Endothelial cell (in vitro differentiated cells): Measurements from ENCODE around the gene CCL14. TPM values are rescaled to one million over a fixed set of nuclear protein-coding genes. Genes with fewer than 3 reads are reported as not detected.
A peak's percentile ranks its signal among the peaks of the same experiment; 100 is the strongest.
"Not testable (repeated sequence)": the region's sequence is repeated elsewhere in the genome, so short reads cannot be mapped to it uniquely, and the experiment has no call there.

Source experiments
- DNase-seq: peaks from one replicate; pipeline ENCODE4 v3.0.0; 2021; ENCODE audit warnings: low spot score
- H3K27ac Mint-ChIP-seq: one replicate; pipeline ENCODE4 v1.8.0; 2021; ENCODE audit warnings: mixed read lengths, inconsistent platforms; ENCODE audit not compliant: unreplicated experiment
- H3K27me3 Mint-ChIP-seq: one replicate; pipeline ENCODE4 v1.8.0; 2021; ENCODE audit warnings: mild to moderate bottlenecking, moderate library complexity, mixed read lengths, inconsistent platforms; ENCODE audit not compliant: unreplicated experiment
- H3K36me3 Mint-ChIP-seq: one replicate; pipeline ENCODE4 v1.8.0; 2021; ENCODE audit warnings: mild to moderate bottlenecking, low read depth, mixed read lengths, inconsistent platforms; ENCODE audit not compliant: unreplicated experiment
- H3K4me1 Mint-ChIP-seq: one replicate; pipeline ENCODE4 v1.8.0; 2021; ENCODE audit warnings: mild to moderate bottlenecking, mixed read lengths, inconsistent platforms; ENCODE audit not compliant: unreplicated experiment
- H3K4me3 Mint-ChIP-seq: one replicate; pipeline ENCODE4 v1.8.0; 2021; ENCODE audit warnings: mild to moderate bottlenecking, mixed read lengths, inconsistent platforms; ENCODE audit not compliant: unreplicated experiment
- H3K9me3 Mint-ChIP-seq: one replicate; pipeline ENCODE4 v1.8.0; 2021; ENCODE audit warnings: mixed read lengths, inconsistent platforms; ENCODE audit not compliant: unreplicated experiment
- total RNA-seq: library from RNA; stranded (reverse); fragmentation: NEBNext Ultra II Directional; extraction: Animal tissue kit (Norgen Biotek cat#: 25700); gene quantifications from one replicate; pipeline ENCODE4 v1.2.1, GENCODE V29; 2021; ENCODE audit not compliant: unreplicated experiment
- TF ChIP-seq, protein P1 (sequence below): fragments of 200-600 bp; sonication (generic); IDR thresholded peaks from one replicate; pipeline ENCODE4 v1.5.0; 2021; ENCODE audit warnings: antibody characterized with exemption; ENCODE audit not compliant: unreplicated experiment

The CCL14 gene
- total RNA-seq, 1 donor from 2014 or later = not detected

GRCh38 chr17:36024106-36024869 is 37.8 kb upstream of the CCL14 start:
- no peak for DNase-seq
- Mint-ChIP-seq H3K9me3 (no peaks in the 10 kb centered on the region), H3K27ac (no peak overlapping the region), H3K27me3 (no peaks in the 10 kb centered on the region), H3K4me1 (no peaks in the 10 kb centered on the region), H3K4me3 (no peak overlapping the region), H3K36me3 (no peaks in the 10 kb centered on the region)
- TF ChIP-seq, protein P1, sequence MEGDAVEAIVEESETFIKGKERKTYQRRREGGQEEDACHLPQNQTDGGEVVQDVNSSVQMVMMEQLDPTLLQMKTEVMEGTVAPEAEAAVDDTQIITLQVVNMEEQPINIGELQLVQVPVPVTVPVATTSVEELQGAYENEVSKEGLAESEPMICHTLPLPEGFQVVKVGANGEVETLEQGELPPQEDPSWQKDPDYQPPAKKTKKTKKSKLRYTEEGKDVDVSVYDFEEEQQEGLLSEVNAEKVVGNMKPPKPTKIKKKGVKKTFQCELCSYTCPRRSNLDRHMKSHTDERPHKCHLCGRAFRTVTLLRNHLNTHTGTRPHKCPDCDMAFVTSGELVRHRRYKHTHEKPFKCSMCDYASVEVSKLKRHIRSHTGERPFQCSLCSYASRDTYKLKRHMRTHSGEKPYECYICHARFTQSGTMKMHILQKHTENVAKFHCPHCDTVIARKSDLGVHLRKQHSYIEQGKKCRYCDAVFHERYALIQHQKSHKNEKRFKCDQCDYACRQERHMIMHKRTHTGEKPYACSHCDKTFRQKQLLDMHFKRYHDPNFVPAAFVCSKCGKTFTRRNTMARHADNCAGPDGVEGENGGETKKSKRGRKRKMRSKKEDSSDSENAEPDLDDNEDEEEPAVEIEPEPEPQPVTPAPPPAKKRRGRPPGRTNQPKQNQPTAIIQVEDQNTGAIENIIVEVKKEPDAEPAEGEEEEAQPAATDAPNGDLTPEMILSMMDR = no peak

- TF ChIP-seq, protein P1 = no peak
- Mint-ChIP-seq H3K4me1 (peaks cover 11% of the 10 kb centered on the region), H3K9me3 (no peaks in the 10 kb centered on the region), H3K27ac (no peak overlapping the region), H3K4me3 (no peak overlapping the region), H3K27me3 (no peaks in the 10 kb centered on the region), H3K36me3 (no peaks in the 10 kb centered on the region)
- no peak for DNase-seq
Measured at GRCh38 chr17:36019423-36019822, 32.9 kb upstream of the CCL14 start.

GRCh38 chr17:36017799-36018198 is 31.3 kb upstream of the CCL14 start, which contains the start of gene CCL23:
TSS of gene CCL23 (minus strand) at chr17:36017972. CDS start at chr17:36017897, 75 bp downstream.
- DNase-seq = no peak
- peaks cover 2% of the 10 kb centered on the region for H3K9me3 Mint-ChIP-seq
- H3K36me3 Mint-ChIP-seq = peaks cover 3% of the 10 kb centered on the region
- no peak within 1 kb of the TSS for H3K4me3 Mint-ChIP-seq
- TF ChIP-seq, protein P1 = no peak
- peak within 1 kb of the TSS; percentile 22 for H3K27ac Mint-ChIP-seq
- H3K4me1 Mint-ChIP-seq = peaks cover 12% of the 10 kb centered on the region
- no peaks in the 10 kb centered on the region for H3K27me3 Mint-ChIP-seq

- TF ChIP-seq, protein P1 = no peak
- peaks cover 14% of the 10 kb centered on the region for H3K36me3 Mint-ChIP-seq
- peaks cover 14% of the 10 kb centered on the region for H3K4me1 Mint-ChIP-seq
- no peak for DNase-seq
- H3K27ac Mint-ChIP-seq = no peak overlapping the region
- no peaks in the 10 kb centered on the region for H3K27me3 Mint-ChIP-seq
- H3K9me3 Mint-ChIP-seq = peaks cover 6% of the 10 kb centered on the region
- H3K4me3 Mint-ChIP-seq = no peak overlapping the region
Measured at GRCh38 chr17:36016555-36016954, 30.0 kb upstream of the CCL14 start.

DNA sequence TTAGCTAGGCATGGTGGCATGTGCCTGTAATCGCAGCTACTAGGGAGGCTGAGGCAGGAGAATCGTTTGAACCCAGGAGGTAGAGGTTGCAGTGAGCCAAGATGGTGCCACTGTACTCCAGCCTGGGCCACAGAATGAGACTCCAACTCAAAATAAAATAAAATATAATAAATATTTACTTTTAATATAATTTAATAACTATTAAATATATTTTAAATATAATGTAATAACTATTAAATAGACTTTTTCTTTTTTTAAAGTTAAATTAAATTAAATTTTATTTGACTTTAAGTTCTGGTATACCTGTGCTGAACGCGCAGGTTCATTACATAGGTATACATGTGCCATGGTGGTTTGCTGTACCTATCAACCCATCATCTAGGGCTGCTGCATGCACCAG is 29.4 kb upstream of the CCL14 start:
- H3K9me3 Mint-ChIP-seq, H3K27ac Mint-ChIP-seq, H3K4me3 Mint-ChIP-seq, DNase-seq, H3K27me3 Mint-ChIP-seq: not testable (repeated sequence)
- peaks cover 14% of the 10 kb centered on the region for H3K4me1 Mint-ChIP-seq
- peaks cover 14% of the 10 kb centered on the region for H3K36me3 Mint-ChIP-seq
